Ovary (tissue), 3 donors: ENCODE results near the gene ENG.

Experiments
- POLR2A ChIP-seq: fragments of 450-650 bp; IDR thresholded peaks from one replicate; pipeline ENCODE4 v1.6.1; 2017; ENCODE audit warnings: antibody characterized with exemption, mild to moderate bottlenecking, moderate library complexity
- TF ChIP-seq, protein P1 (sequence below), 3 donors: fragments of 450-650 bp in 2 of 3; fragments of 200-600 bp in 1 of 3; IDR thresholded peaks; one replicate each; pipeline versions ENCODE4 v1.5.1 to v1.8.0; 2016 to 2022; ENCODE audit warnings: antibody characterized with exemption in 3 of 3, mild to moderate bottlenecking in 1 of 3
- donor health status: DM: no; HTN: no; CAD: no.

DNA sequence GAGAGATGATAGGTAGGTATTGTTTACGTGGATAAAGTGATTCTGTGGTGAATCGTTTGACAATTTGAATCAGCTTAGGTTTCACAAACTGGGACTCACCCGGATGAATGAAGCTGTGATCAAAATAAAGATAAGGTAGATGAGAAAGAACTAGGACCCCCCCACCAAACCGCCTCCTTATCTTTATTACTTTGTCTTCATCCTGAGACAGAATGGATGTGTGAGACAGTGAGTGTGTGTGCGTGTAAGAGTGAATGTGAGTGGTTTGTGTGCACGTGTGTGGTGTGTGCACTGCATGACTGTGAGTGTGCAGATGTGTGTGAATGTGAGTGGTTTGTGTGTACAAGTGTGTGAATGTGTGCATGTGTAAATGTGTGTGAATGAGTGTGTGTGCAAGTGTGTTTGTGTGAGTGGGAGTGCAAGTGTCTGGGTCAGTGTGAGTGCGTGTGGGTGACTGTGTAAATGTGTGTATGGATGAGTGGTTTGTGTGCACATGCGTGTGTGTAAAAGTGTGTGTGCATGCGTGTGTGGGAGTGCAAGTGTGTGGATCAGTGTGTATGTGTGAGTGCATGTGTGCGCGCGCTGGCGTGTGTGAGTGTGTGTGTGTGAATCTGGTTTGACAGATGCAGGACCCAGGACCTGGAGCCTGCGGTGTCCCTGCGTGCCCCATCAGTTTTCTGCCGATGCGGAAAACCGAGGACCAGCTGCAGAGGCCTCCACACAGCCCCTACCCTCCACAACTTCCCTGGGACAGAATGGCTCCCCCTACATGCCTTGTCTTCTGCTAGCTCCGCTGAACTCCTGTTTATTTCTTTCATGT is 11.4 kb upstream of the ENG start:
- TF ChIP-seq, protein P1, sequence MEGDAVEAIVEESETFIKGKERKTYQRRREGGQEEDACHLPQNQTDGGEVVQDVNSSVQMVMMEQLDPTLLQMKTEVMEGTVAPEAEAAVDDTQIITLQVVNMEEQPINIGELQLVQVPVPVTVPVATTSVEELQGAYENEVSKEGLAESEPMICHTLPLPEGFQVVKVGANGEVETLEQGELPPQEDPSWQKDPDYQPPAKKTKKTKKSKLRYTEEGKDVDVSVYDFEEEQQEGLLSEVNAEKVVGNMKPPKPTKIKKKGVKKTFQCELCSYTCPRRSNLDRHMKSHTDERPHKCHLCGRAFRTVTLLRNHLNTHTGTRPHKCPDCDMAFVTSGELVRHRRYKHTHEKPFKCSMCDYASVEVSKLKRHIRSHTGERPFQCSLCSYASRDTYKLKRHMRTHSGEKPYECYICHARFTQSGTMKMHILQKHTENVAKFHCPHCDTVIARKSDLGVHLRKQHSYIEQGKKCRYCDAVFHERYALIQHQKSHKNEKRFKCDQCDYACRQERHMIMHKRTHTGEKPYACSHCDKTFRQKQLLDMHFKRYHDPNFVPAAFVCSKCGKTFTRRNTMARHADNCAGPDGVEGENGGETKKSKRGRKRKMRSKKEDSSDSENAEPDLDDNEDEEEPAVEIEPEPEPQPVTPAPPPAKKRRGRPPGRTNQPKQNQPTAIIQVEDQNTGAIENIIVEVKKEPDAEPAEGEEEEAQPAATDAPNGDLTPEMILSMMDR (IDR thresholded peaks at IDR 0.05): no peak
- TF ChIP-seq POLR2A: no peak
